C4-2B (cell line): Measurements from ENCODE around the gene HSDL1.

Source experiments
- CTCF ChIP-seq: fragments of 450-650 bp; conservative IDR thresholded peaks from 2 replicates; pipeline ENCODE4 v1.5.1; 2017; ENCODE audit warnings: mild to moderate bottlenecking
- ZFX ChIP-seq: fragments of 450-650 bp; IDR thresholded peaks from 2 replicates; pipeline ENCODE4 v1.6.1; 2017

DNA sequence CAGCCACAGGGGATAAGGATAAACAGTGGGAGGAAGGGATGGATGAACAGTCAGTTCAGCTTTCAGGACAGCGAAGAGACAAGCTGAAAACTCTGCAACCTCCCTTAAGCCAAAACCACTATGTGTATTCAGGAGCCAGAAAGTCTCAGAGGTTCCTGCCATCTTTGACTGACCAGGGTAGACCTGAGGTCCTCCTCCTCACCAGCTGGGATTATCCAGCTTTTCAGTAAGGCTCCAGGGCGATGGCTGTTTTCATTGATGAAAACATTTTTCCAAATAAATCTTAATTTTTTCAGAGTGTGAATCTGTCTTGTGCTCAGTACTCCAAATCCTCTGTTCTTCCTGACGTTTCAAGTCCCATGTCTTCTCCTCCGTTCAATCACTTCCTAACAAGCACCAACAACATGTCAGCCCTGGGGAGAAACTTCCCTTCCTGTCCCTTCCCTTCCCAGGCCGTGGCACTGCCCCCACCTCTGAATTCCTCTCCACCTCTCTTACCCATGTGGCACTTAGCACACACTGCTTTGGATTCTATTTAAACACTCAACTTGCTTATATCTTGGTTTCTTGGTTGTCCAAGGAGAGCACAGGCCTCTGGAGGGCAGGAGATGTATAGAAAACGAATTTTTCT lies 5.2 kb downstream of the HSDL1 start:
- no peak for TF ChIP-seq CTCF
- TF ChIP-seq ZFX, result no peak
